Mammary epithelial cell (primary cell): ENCODE data around the gene ZBTB20.

ENCODE experiments used
- CTCF ChIP-seq, 2 donors: IDR thresholded peaks in 1 of 2; conservative IDR thresholded peaks in 1 of 2; 2 replicates each; pipeline ENCODE4 v1.5.1; 2011 to 2012; ENCODE audit warnings: inconsistent platforms in 2 of 2, low read length in 2 of 2, mild to moderate bottlenecking in 2 of 2, control low read depth in 1 of 2, low read depth in 1 of 2; ENCODE audit not compliant: insufficient read depth in 1 of 2; ENCODE audit errors: extremely low read depth in 1 of 2
- EZH2 ChIP-seq: IDR thresholded peaks from 2 replicates; pipeline ENCODE4 v1.6.1; 2012; ENCODE audit warnings: low read length, inconsistent platforms, borderline replicate concordance

GRCh38 chr3:114962189-114962588, 184.9 kb downstream of the ZBTB20 start:
- TF ChIP-seq EZH2 = no peak
- TF ChIP-seq CTCF (conservative IDR thresholded peaks at IDR 0.05 in 1 of 2, IDR thresholded peaks at IDR 0.05 in 1 of 2; ENCODE audit: extremely low read depth in 1 of 2, insufficient read depth in 1 of 2, low read depth in 1 of 2, low read length in 2 of 2) = no peak
